Effector memory CD4-positive, alpha-beta T cell (primary cell): ENCODE results near the gene SFXN5.
"Not testable (repeated sequence)": the region's sequence is repeated elsewhere in the genome, so short reads cannot be mapped to it uniquely, and the experiment has no call there.

Experiments
- DNase-seq, 3 donors: peaks; one replicate each; pipeline ENCODE4 v3.0.0-alpha.2; 2020
- H3K27ac ChIP-seq: 2 replicates; pipeline ENCODE4 v1.7.0; 2013; ENCODE audit warnings: mild to moderate bottlenecking, low read length, moderate library complexity; ENCODE audit not compliant: insufficient read depth, poor library complexity, severe bottlenecking
- H3K27me3 ChIP-seq: replicated peaks from 2 replicates; pipeline ENCODE4 v1.7.0; 2013; ENCODE audit warnings: mild to moderate bottlenecking, low read length; ENCODE audit not compliant: insufficient read depth, control insufficient read depth, poor library complexity, severe bottlenecking
- H3K36me3 ChIP-seq: 2 replicates; pipeline ENCODE4 v1.7.0; 2013; ENCODE audit warnings: mild to moderate bottlenecking, low read length, moderate library complexity; ENCODE audit not compliant: control insufficient read depth, insufficient read depth
- H3K4me1 ChIP-seq: 2 replicates; pipeline ENCODE4 v1.7.0; 2013; ENCODE audit warnings: low read length, mild to moderate bottlenecking; ENCODE audit not compliant: control insufficient read depth, insufficient read depth, poor library complexity, severe bottlenecking
- H3K4me3 ChIP-seq: 2 replicates; pipeline ENCODE4 v1.7.0; 2013; ENCODE audit warnings: low read length, low read depth, mild to moderate bottlenecking; ENCODE audit not compliant: insufficient read depth, poor library complexity, severe bottlenecking
- H3K9me3 ChIP-seq: 2 replicates; pipeline ENCODE4 v1.7.0; 2013; ENCODE audit warnings: mild to moderate bottlenecking, low read length, moderate library complexity; ENCODE audit not compliant: control insufficient read depth

SFXN5 gene

GRCh38 chr2:73068147-73068546 is 3.4 kb downstream of the SFXN5 start:
- Histone ChIP-seq H3K27ac (no peak overlapping the region), H3K4me1 (peaks cover 15% of the 10 kb centered on the region), H3K36me3 (no peaks in the 10 kb centered on the region), H3K4me3 (no peak overlapping the region), H3K27me3 (no peaks in the 10 kb centered on the region), H3K9me3 (no peaks in the 10 kb centered on the region)
- no peak for DNase-seq

DNA sequence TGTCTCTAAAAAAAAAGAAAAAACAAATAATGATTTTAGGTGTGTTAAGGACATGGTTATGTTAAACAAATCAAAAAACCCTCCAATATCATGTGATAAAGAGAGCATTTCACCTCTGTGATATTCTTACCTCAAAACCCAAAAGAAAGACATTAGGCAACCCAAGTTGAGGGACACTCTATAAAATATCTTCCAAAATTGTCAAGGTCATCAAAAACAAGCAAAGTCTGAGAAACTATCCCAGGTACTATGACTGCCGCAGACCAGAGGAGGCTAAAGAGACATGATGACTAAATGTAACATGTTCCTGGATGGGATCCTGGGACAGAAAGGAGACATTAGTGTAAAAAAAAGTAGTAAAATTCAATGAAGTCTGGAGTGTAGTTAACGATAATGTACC is 4.5 kb downstream of the SFXN5 start:
- H3K4me3 ChIP-seq = no peak overlapping the region
- H3K36me3 ChIP-seq = no peaks in the 10 kb centered on the region
- H3K4me1 ChIP-seq = peaks cover 15% of the 10 kb centered on the region
- H3K27me3 ChIP-seq = no peaks in the 10 kb centered on the region
- H3K27ac ChIP-seq = no peak overlapping the region
- no peak for DNase-seq
- H3K9me3 ChIP-seq = no peaks in the 10 kb centered on the region

GRCh38 chr2:73065070-73065469 is 6.4 kb downstream of the SFXN5 start:
- H3K27me3 ChIP-seq, DNase-seq, H3K27ac ChIP-seq, H3K36me3 ChIP-seq, H3K4me3 ChIP-seq, H3K9me3 ChIP-seq, H3K4me1 ChIP-seq: not testable (repeated sequence)

DNA sequence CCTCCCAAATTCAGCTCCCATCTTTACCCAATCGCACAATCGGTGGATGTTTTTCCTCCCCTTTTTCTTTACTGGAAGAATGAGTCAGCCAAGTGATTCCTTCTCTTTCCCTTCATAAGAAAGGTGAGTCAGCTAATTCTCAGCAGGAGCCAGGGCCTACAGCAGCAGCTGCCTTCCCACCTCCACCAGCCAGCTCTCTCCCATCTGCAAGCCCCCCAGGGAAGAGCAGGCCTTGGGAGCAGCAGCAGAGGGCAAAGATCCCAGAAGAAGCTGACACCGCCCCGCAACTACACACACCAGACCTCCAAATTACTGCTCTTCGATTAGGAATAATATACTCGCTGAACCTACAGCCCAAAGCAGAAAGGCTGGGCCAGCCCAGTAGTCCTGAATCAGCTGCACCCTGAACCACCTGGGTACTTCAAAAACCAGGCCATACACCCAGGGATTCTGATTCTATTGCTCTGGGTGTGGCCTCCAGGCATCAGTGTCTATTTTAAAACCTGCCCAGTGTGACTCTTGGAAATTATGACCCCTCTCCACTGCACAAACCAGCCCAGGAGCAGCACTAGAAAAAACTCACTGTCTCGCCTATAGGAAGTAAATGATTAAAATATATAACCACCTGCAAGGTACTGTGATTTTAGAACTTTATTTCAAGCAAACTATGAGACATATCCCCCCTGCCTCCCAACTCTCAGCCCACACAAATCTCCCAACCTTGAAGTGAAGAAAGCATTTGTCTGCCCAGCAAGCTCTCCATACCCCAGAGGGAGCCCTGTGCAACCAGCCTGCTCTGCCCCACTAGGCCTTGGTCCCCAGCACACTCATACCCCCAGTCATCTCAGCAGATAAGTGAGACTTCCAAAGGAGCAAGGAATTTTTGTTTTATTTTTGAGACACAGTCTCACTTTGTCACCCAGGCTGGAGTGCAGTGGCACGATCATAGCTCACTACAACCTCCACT is 7.3 kb downstream of the SFXN5 start:
- Histone ChIP-seq H3K27ac (no peak overlapping the region), H3K27me3 (no peaks in the 10 kb centered on the region), H3K9me3 (no peaks in the 10 kb centered on the region), H3K4me3 (no peak overlapping the region), H3K4me1 (no peaks in the 10 kb centered on the region), H3K36me3 (no peaks in the 10 kb centered on the region)
- no peak for DNase-seq

GRCh38 chr2:73063472-73063871 is 8.0 kb downstream of the SFXN5 start:
- H3K4me3 ChIP-seq = no peak overlapping the region
- no peaks in the 10 kb centered on the region for H3K27me3 ChIP-seq
- no peak overlapping the region for H3K27ac ChIP-seq
- no peaks in the 10 kb centered on the region for H3K36me3 ChIP-seq
- no peak for DNase-seq
- no peaks in the 10 kb centered on the region for H3K4me1 ChIP-seq
- no peaks in the 10 kb centered on the region for H3K9me3 ChIP-seq

DNA sequence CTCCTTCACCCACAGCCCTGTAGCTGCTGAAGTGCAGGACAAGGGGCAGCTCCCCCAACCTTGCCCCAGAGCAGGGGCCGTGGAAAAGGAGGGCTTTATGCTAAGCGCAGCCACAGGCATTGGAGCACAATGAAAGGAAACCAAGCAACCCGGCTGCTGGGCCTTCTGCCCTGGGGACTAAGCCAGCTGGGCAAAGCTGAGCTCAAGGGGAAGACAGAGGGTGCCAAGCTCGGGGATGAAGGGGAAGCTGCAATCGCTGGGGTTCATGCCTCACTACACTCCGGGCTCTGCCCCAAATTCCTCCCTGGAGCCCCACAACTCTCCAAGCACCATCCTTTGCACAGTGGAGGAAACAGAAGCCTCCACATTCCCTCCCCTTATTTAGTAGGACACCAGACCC is 12.4 kb downstream of the SFXN5 start:
- no peaks in the 10 kb centered on the region for H3K27me3 ChIP-seq
- H3K27ac ChIP-seq = no peak overlapping the region
- no peak for DNase-seq
- no peaks in the 10 kb centered on the region for H3K36me3 ChIP-seq
- H3K9me3 ChIP-seq = no peaks in the 10 kb centered on the region
- H3K4me3 ChIP-seq = no peak overlapping the region
- no peaks in the 10 kb centered on the region for H3K4me1 ChIP-seq

DNA sequence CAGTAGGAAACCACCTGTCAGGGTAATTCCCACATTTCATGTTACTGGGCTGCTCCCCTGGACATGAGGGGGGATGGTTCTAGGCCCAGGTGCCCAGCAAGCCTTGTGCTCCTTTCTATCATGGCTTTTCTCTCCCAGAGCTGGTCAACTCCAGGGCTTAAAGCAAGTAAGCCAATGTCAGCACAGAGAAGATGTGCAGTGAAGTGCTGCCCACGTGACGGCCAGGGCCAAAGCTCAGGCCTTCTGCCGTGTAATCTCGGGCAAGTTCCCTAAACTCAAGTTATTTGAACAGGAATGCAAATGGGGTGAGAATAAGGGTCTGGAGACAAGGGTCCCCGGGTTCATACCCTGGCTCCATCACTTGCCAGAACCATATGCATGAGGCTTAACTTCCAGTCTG is 16.5 kb downstream of the SFXN5 start:
- Histone ChIP-seq H3K9me3 (no peaks in the 10 kb centered on the region), H3K27ac (no peak overlapping the region), H3K36me3 (no peaks in the 10 kb centered on the region), H3K4me3 (no peak overlapping the region), H3K4me1 (no peaks in the 10 kb centered on the region), H3K27me3 (no peaks in the 10 kb centered on the region)
- no peak for DNase-seq

GRCh38 chr2:73053316-73054114 is 18.0 kb downstream of the SFXN5 start:
- Histone ChIP-seq H3K27me3 (no peaks in the 10 kb centered on the region), H3K36me3 (no peaks in the 10 kb centered on the region), H3K4me1 (no peaks in the 10 kb centered on the region), H3K9me3 (no peaks in the 10 kb centered on the region), H3K4me3 (no peak overlapping the region), H3K27ac (no peak overlapping the region)
- DNase-seq = no peak

DNA sequence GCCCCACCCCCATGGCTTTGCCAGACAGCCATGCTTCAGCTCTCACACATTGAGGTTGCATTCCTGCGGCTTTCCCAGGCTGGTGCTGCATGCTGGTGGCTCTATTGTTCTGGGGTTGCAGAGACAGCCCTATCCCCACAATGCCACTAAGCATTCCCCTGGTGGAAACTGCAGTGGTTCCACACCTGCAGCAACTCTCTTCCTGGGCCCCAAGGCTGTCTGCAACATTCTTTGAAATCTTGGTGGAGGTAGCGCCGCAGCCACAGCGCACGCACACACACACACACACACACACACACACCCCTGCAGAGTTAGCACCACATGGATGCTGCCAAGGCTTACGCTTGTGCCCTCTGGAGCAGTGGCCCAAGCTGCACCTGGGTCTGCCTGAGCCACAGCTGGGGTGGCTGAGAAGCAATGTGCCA is 21.4 kb downstream of the SFXN5 start:
- Histone ChIP-seq H3K4me1 (no peaks in the 10 kb centered on the region), H3K36me3 (no peaks in the 10 kb centered on the region), H3K4me3 (no peak overlapping the region), H3K9me3 (no peaks in the 10 kb centered on the region), H3K27ac (no peak overlapping the region), H3K27me3 (no peaks in the 10 kb centered on the region)
- no peak for DNase-seq
